ENCODE results near the gene NGF.

Gene NGF

GRCh38 chr1:115332813-115333608 lies 5.0 kb downstream of the NGF start:
- H3K4me3 ChIP-seq (ENCODE audit: low read depth, low read length), result no peak overlapping the region
- TF ChIP-seq CTCF (IDR thresholded peaks at IDR 0.05; ENCODE audit: low read depth, low read length), result no peak

- TF ChIP-seq CTCF (IDR thresholded peaks at IDR 0.05; ENCODE audit: low read depth, low read length), result no peak
- peak overlapping the region; percentile 35 for H3K4me3 ChIP-seq (ENCODE audit: low read depth, low read length)
Measured at GRCh38 chr1:115331558-115332331, 6.3 kb downstream of the NGF start.

GRCh38 chr1:115330480-115331013 lies 7.5 kb downstream of the NGF start:
- peak; percentile 27; the same call in 1 of the 2 replicates for TF ChIP-seq CTCF (IDR thresholded peaks at IDR 0.05; ENCODE audit: low read depth, low read length)
- 0 out of 2 replicates have a peak overlapping the region, but pooled peaks have one; percentile 16 for H3K4me3 ChIP-seq (ENCODE audit: low read depth, low read length)

GRCh38 chr1:115329965-115330364 lies 8.1 kb downstream of the NGF start:
- TF ChIP-seq CTCF (IDR thresholded peaks at IDR 0.05; ENCODE audit: low read depth, low read length), result no peak
- no peak overlapping the region for H3K4me3 ChIP-seq (ENCODE audit: low read depth, low read length)

GRCh38 chr1:115327270-115327669 lies 10.8 kb downstream of the NGF start:
- no peak for TF ChIP-seq CTCF (IDR thresholded peaks at IDR 0.05; ENCODE audit: low read depth, low read length)
- no peak overlapping the region for H3K4me3 ChIP-seq (ENCODE audit: low read depth, low read length)

- no peak for TF ChIP-seq CTCF (IDR thresholded peaks at IDR 0.05; ENCODE audit: low read depth, low read length)
- H3K4me3 ChIP-seq (ENCODE audit: low read depth, low read length), result no peak overlapping the region
Measured at GRCh38 chr1:115326419-115326818, 11.6 kb downstream of the NGF start.

- H3K4me3 ChIP-seq (ENCODE audit: low read depth, low read length), result no peak overlapping the region
- TF ChIP-seq CTCF (IDR thresholded peaks at IDR 0.05; ENCODE audit: low read depth, low read length), result no peak
Measured at GRCh38 chr1:115325874-115326273, 12.2 kb downstream of the NGF start.

All from WI38 (cell line).